ENCODE measurements around the gene APOC3. TPM values are rescaled to one million over a fixed set of nuclear protein-coding genes. Genes with fewer than 3 reads are reported as not detected.

The APOC3 gene
- total RNA-seq, 1 experiment from 2014 or later, result not detected

DNA sequence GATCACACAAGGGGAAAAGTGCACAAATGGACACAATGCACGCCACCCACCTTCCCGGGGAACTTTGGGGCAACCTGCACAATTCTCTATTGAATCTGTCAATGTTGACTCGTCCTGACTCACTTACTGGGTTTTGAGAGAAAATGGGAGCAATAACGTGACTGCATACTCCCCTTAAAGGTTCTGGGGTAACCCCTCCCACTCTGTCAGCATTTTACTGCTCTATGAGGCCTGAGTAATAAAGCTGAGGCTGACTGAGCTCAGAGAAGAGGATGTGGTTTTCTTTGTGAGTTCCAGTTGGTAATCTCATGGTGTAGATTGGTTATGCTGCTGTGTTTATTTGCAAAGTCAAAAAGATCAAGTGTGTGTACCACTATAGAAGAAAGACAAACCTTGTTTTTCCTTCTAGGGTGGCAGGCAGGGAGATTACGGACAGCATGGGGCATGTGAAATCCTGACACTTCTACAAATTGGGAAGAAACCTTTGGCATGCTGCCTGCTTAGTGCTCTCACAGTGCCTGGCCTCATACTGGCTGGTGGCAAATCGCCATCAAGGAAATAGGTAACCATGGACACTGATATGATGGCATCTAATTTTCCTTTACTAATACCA, 23.9 kb downstream of the APOC3 start:
- Histone ChIP-seq H2AK5ac (ENCODE audit: insufficient read length, low read length) (no peak overlapping the region), H4K8ac (replicated peaks; ENCODE audit: insufficient read length, low read depth, low read length) (no peak overlapping the region), H3K4ac (ENCODE audit: low read depth, low read length) (no peak overlapping the region), H3K18ac (ENCODE audit: insufficient read length, low read depth, low read length) (no peak overlapping the region), H2BK12ac (ENCODE audit: insufficient read length, low read depth, low read length) (no peak overlapping the region), H3K27me3 (ENCODE audit: insufficient read depth, low read length) (no peaks in the 10 kb centered on the region), H3K14ac (ENCODE audit: insufficient read depth, low read length) (no peak overlapping the region), H4K5ac (ENCODE audit: insufficient read length, low read depth, low read length) (no peak overlapping the region), H3K56ac (ENCODE audit: insufficient read length, low read depth, low read length) (no peak overlapping the region), H3K4me1 (ENCODE audit: insufficient read depth, low read length) (no peaks in the 10 kb centered on the region), H2BK20ac (ENCODE audit: low read depth, low read length, poor library complexity, severe bottlenecking) (no peak overlapping the region), H4K20me1 (ENCODE audit: control insufficient read depth, insufficient read depth, insufficient read length) (no peaks in the 10 kb centered on the region), H3T11ph (ENCODE audit: low read length) (no peak overlapping the region), H3K9ac (ENCODE audit: extremely low read depth, insufficient read length, low read length) (no peak overlapping the region), H3K79me1 (ENCODE audit: insufficient read depth, low read depth, low read length, poor library complexity, severe bottlenecking) (no peaks in the 10 kb centered on the region), H2BK5ac (ENCODE audit: insufficient read length, low read length) (no peak overlapping the region), H3K9me3 (ENCODE audit: control insufficient read depth, low read depth, low read length) (no peaks in the 10 kb centered on the region), H3K27ac (ENCODE audit: insufficient read length, low read depth, low read length) (no peak overlapping the region), H4K91ac (ENCODE audit: insufficient read length, low read depth, low read length) (no peak overlapping the region), H3K23me2 (ENCODE audit: insufficient read length, low read depth, low read length, poor library complexity, severe bottlenecking) (no peaks in the 10 kb centered on the region), H2AFZ (ENCODE audit: low read length) (no peak overlapping the region), H3K79me2 (ENCODE audit: insufficient read depth, low read length) (no peaks in the 10 kb centered on the region), H2BK15ac (ENCODE audit: low read depth, low read length) (no peak overlapping the region), H3K23ac (ENCODE audit: insufficient read length, low read depth, low read length) (no peak overlapping the region), H3K4me2 (ENCODE audit: insufficient read depth, insufficient read length, low read length) (no peak overlapping the region), H2BK120ac (ENCODE audit: low read depth, low read length, poor library complexity, severe bottlenecking) (no peak overlapping the region)
- Mint-ChIP-seq H3K9me3 (no peaks in the 10 kb centered on the region), H3K27me3 (ENCODE audit: low read depth) (no peaks in the 10 kb centered on the region), H3K36me3 (ENCODE audit: insufficient read depth in 1 of 3, low read depth in 3 of 3) (peaks cover 21 to 45% (median 40%) of the 10 kb centered on the region in 3 experiments), H3K4me3 (no peak overlapping the region), H3K4me1 (no peaks in the 10 kb centered on the region), H3K27ac (no peak overlapping the region)
- TF ChIP-seq, protein P1, sequence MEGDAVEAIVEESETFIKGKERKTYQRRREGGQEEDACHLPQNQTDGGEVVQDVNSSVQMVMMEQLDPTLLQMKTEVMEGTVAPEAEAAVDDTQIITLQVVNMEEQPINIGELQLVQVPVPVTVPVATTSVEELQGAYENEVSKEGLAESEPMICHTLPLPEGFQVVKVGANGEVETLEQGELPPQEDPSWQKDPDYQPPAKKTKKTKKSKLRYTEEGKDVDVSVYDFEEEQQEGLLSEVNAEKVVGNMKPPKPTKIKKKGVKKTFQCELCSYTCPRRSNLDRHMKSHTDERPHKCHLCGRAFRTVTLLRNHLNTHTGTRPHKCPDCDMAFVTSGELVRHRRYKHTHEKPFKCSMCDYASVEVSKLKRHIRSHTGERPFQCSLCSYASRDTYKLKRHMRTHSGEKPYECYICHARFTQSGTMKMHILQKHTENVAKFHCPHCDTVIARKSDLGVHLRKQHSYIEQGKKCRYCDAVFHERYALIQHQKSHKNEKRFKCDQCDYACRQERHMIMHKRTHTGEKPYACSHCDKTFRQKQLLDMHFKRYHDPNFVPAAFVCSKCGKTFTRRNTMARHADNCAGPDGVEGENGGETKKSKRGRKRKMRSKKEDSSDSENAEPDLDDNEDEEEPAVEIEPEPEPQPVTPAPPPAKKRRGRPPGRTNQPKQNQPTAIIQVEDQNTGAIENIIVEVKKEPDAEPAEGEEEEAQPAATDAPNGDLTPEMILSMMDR (conservative IDR thresholded peaks at IDR 0.05), result no peak
- WGBS (ENCODE audit: extremely low coverage, insufficient read length, low lambda C conversion rate), result no CpG with 5 or more reads among the region's 6 CpGs
- no peak for DNase-seq
